ENCODE data around the gene PDE4D.
A peak's percentile ranks its signal among the peaks of the same experiment; 100 is the strongest.

PDE4D gene

GRCh38 chr5:59198832-59199231 lies 694.7 kb downstream of the PDE4D start:
- Histone ChIP-seq H3K27ac (ENCODE audit: low read length) (no peak overlapping the region), H3K27me3 (ENCODE audit: low read depth, low read length) (no peaks in the 10 kb centered on the region), H3K4me1 (ENCODE audit: control insufficient read depth in 1 of 2, insufficient read depth in 2 of 2, low read length in 2 of 2) (no peaks in the 10 kb centered on the region), H3K36me3 (ENCODE audit: control insufficient read depth in 1 of 2, insufficient read depth in 2 of 2, low read length in 2 of 2) (peaks cover 0 to 5% of the 10 kb centered on the region in 2 donors), H3K9me3 (ENCODE audit: control insufficient read depth in 1 of 2, low read length in 2 of 2) (peaks cover 0 to 6% of the 10 kb centered on the region in 2 donors), H3K4me3 (ENCODE audit: low read depth in 1 of 2, low read length in 2 of 2) (no peak overlapping the region)

- no peak overlapping the region for H3K27ac ChIP-seq (ENCODE audit: low read length)
- H3K4me3 ChIP-seq (ENCODE audit: low read depth in 1 of 2, low read length in 2 of 2): no peak overlapping the region
- peaks cover 0 to 6% of the 10 kb centered on the region in 2 donors for H3K9me3 ChIP-seq (ENCODE audit: control insufficient read depth in 1 of 2, low read length in 2 of 2)
- no peaks in the 10 kb centered on the region for H3K27me3 ChIP-seq (ENCODE audit: low read depth, low read length)
- peaks cover 0 to 5% of the 10 kb centered on the region in 2 donors for H3K36me3 ChIP-seq (ENCODE audit: control insufficient read depth in 1 of 2, insufficient read depth in 2 of 2, low read length in 2 of 2)
- no peaks in the 10 kb centered on the region for H3K4me1 ChIP-seq (ENCODE audit: control insufficient read depth in 1 of 2, insufficient read depth in 2 of 2, low read length in 2 of 2)
Observed at GRCh38 chr5:59198365-59198764, 695.2 kb downstream of the PDE4D start.

GRCh38 chr5:59197911-59198310 lies 695.6 kb downstream of the PDE4D start:
- H3K9me3 ChIP-seq (ENCODE audit: control insufficient read depth in 1 of 2, low read length in 2 of 2): peaks cover 0 to 6% of the 10 kb centered on the region in 2 donors
- no peak overlapping the region for H3K27ac ChIP-seq (ENCODE audit: low read length)
- H3K4me3 ChIP-seq (ENCODE audit: low read depth in 1 of 2, low read length in 2 of 2): no peak overlapping the region

GRCh38 chr5:59193616-59194319 lies 699.8 kb downstream of the PDE4D start:
- no peaks in the 10 kb centered on the region for H3K4me1 ChIP-seq (ENCODE audit: control insufficient read depth in 1 of 2, insufficient read depth in 2 of 2, low read length in 2 of 2)
- H3K27ac ChIP-seq (ENCODE audit: low read length): peak overlapping the region; percentile 10
- H3K9me3 ChIP-seq (ENCODE audit: control insufficient read depth in 1 of 2, low read length in 2 of 2): peaks cover 0 to 6% of the 10 kb centered on the region in 2 donors

More at GRCh38 chr5:59197911-59198310, 695.6 kb downstream of the PDE4D start:
- H3K27me3 ChIP-seq (ENCODE audit: low read depth, low read length): no peaks in the 10 kb centered on the region
- H3K36me3 ChIP-seq (ENCODE audit: control insufficient read depth in 1 of 2, insufficient read depth in 2 of 2, low read length in 2 of 2): peaks cover 0 to 5% of the 10 kb centered on the region in 2 donors
- H3K4me1 ChIP-seq (ENCODE audit: control insufficient read depth in 1 of 2, insufficient read depth in 2 of 2, low read length in 2 of 2): no peaks in the 10 kb centered on the region

GRCh38 chr5:59190746-59191145 lies 702.8 kb downstream of the PDE4D start:
- Histone ChIP-seq H3K4me1 (ENCODE audit: control insufficient read depth in 1 of 2, insufficient read depth in 2 of 2, low read length in 2 of 2) (peaks cover 0 to 5% of the 10 kb centered on the region in 2 donors), H3K36me3 (ENCODE audit: control insufficient read depth in 1 of 2, insufficient read depth in 2 of 2, low read length in 2 of 2) (peaks cover 0 to 5% of the 10 kb centered on the region in 2 donors), H3K27ac (ENCODE audit: low read length) (no peak overlapping the region), H3K4me3 (ENCODE audit: low read depth in 1 of 2, low read length in 2 of 2) (no peak overlapping the region), H3K27me3 (ENCODE audit: low read depth, low read length) (no peaks in the 10 kb centered on the region), H3K9me3 (ENCODE audit: control insufficient read depth in 1 of 2, low read length in 2 of 2) (peaks cover 0 to 6% of the 10 kb centered on the region in 2 donors)

More at GRCh38 chr5:59193616-59194319, 699.8 kb downstream of the PDE4D start:
- no peaks in the 10 kb centered on the region for H3K27me3 ChIP-seq (ENCODE audit: low read depth, low read length)
- peaks cover 0 to 5% of the 10 kb centered on the region in 2 donors for H3K36me3 ChIP-seq (ENCODE audit: control insufficient read depth in 1 of 2, insufficient read depth in 2 of 2, low read length in 2 of 2)
- H3K4me3 ChIP-seq (ENCODE audit: low read depth in 1 of 2, low read length in 2 of 2): no peak overlapping the region

GRCh38 chr5:59189472-59190244 lies 703.9 kb downstream of the PDE4D start:
- Histone ChIP-seq H3K4me3 (ENCODE audit: low read depth in 1 of 2, low read length in 2 of 2) (no peak overlapping the region), H3K36me3 (ENCODE audit: control insufficient read depth in 1 of 2, insufficient read depth in 2 of 2, low read length in 2 of 2) (peaks cover 0 to 2% of the 10 kb centered on the region in 2 donors), H3K9me3 (ENCODE audit: control insufficient read depth in 1 of 2, low read length in 2 of 2) (peaks cover 0 to under 1% of the 10 kb centered on the region in 2 donors), H3K27me3 (ENCODE audit: low read depth, low read length) (no peaks in the 10 kb centered on the region), H3K27ac (ENCODE audit: low read length) (no peak overlapping the region), H3K4me1 (ENCODE audit: control insufficient read depth in 1 of 2, insufficient read depth in 2 of 2, low read length in 2 of 2) (peaks cover 0 to 5% of the 10 kb centered on the region in 2 donors)

GRCh38 chr5:59188419-59189225 lies 704.9 kb downstream of the PDE4D start:
- Histone ChIP-seq H3K27me3 (ENCODE audit: low read depth, low read length) (no peaks in the 10 kb centered on the region), H3K36me3 (ENCODE audit: control insufficient read depth in 1 of 2, insufficient read depth in 2 of 2, low read length in 2 of 2) (no peaks in the 10 kb centered on the region), H3K27ac (ENCODE audit: low read length) (peak overlapping the region; percentile 25), H3K4me1 (ENCODE audit: control insufficient read depth in 1 of 2, insufficient read depth in 2 of 2, low read length in 2 of 2) (peaks cover 0 to 5% of the 10 kb centered on the region in 2 donors), H3K9me3 (ENCODE audit: control insufficient read depth in 1 of 2, low read length in 2 of 2) (no peaks in the 10 kb centered on the region), H3K4me3 (ENCODE audit: low read depth in 1 of 2, low read length in 2 of 2) (peak overlapping the region in 1 of 2 donors; percentile 35)

GRCh38 chr5:59187857-59188256 lies 705.7 kb downstream of the PDE4D start:
- Histone ChIP-seq H3K4me1 (ENCODE audit: control insufficient read depth in 1 of 2, insufficient read depth in 2 of 2, low read length in 2 of 2) (peaks cover 0 to 5% of the 10 kb centered on the region in 2 donors), H3K4me3 (ENCODE audit: low read depth in 1 of 2, low read length in 2 of 2) (peak overlapping the region in 1 of 2 donors; percentile 35), H3K9me3 (ENCODE audit: control insufficient read depth in 1 of 2, low read length in 2 of 2) (no peaks in the 10 kb centered on the region), H3K36me3 (ENCODE audit: control insufficient read depth in 1 of 2, insufficient read depth in 2 of 2, low read length in 2 of 2) (no peaks in the 10 kb centered on the region), H3K27me3 (ENCODE audit: low read depth, low read length) (no peaks in the 10 kb centered on the region), H3K27ac (ENCODE audit: low read length) (peak overlapping the region; percentile 25)

- Histone ChIP-seq H3K27me3 (ENCODE audit: low read depth, low read length) (no peaks in the 10 kb centered on the region), H3K9me3 (ENCODE audit: control insufficient read depth in 1 of 2, low read length in 2 of 2) (no peaks in the 10 kb centered on the region), H3K36me3 (ENCODE audit: control insufficient read depth in 1 of 2, insufficient read depth in 2 of 2, low read length in 2 of 2) (no peaks in the 10 kb centered on the region), H3K4me1 (ENCODE audit: control insufficient read depth in 1 of 2, insufficient read depth in 2 of 2, low read length in 2 of 2) (peaks cover 0 to 5% of the 10 kb centered on the region in 2 donors), H3K27ac (ENCODE audit: low read length) (peak overlapping the region; percentile 29), H3K4me3 (ENCODE audit: low read depth in 1 of 2, low read length in 2 of 2) (no peak overlapping the region)
Observed at GRCh38 chr5:59186623-59187022, 706.9 kb downstream of the PDE4D start.

- peaks cover 0 to 5% of the 10 kb centered on the region in 2 donors for H3K4me1 ChIP-seq (ENCODE audit: control insufficient read depth in 1 of 2, insufficient read depth in 2 of 2, low read length in 2 of 2)
- no peaks in the 10 kb centered on the region for H3K27me3 ChIP-seq (ENCODE audit: low read depth, low read length)
- H3K4me3 ChIP-seq (ENCODE audit: low read depth in 1 of 2, low read length in 2 of 2): no peak overlapping the region
- H3K36me3 ChIP-seq (ENCODE audit: control insufficient read depth in 1 of 2, insufficient read depth in 2 of 2, low read length in 2 of 2): no peaks in the 10 kb centered on the region
- no peaks in the 10 kb centered on the region for H3K9me3 ChIP-seq (ENCODE audit: control insufficient read depth in 1 of 2, low read length in 2 of 2)
- H3K27ac ChIP-seq (ENCODE audit: low read length): peak overlapping the region; percentile 29
Observed at GRCh38 chr5:59185757-59186385, 707.7 kb downstream of the PDE4D start.
